ENCODE results near the gene IGSF9.

Gene IGSF9

GRCh38 chr1:159945483-159946241, at the start of gene IGSF9:
Gene IGSF9, minus strand, starts transcription at chr1:159945613. Its CDS starts 2,159 bp downstream, at chr1:159943454.
- no peak within 1 kb of the TSS for H3K27ac ChIP-seq (ENCODE audit: low read depth, low read length)

GRCh38 chr1:159994896-159995295, 49.5 kb upstream of the IGSF9 start:
- H3K4me3 ChIP-seq (ENCODE audit: low read depth, low read length): no peak overlapping the region
- no peaks in the 10 kb centered on the region for H3K79me2 ChIP-seq (ENCODE audit: control insufficient read depth, insufficient read depth, low read length, unreplicated experiment)
- peaks cover 19% of the 10 kb centered on the region for H3K4me1 ChIP-seq (ENCODE audit: control insufficient read depth, insufficient read depth, low read length, unreplicated experiment)
- no peak overlapping the region for H3K27ac ChIP-seq (ENCODE audit: low read depth, low read length)
- no peaks in the 10 kb centered on the region for H3K27me3 ChIP-seq (ENCODE audit: insufficient read depth, low read length)
- no peaks in the 10 kb centered on the region for H3K36me3 ChIP-seq (ENCODE audit: insufficient read depth, low read length)
- H2AFZ ChIP-seq (ENCODE audit: low read length, unreplicated experiment): no peak overlapping the region

More at GRCh38 chr1:159945483-159946241, at the start of gene IGSF9:
- no peaks in the 10 kb centered on the region for H3K79me2 ChIP-seq (ENCODE audit: control insufficient read depth, insufficient read depth, low read length, unreplicated experiment)
- H3K27me3 ChIP-seq (ENCODE audit: insufficient read depth, low read length): peaks cover 37% of the 10 kb centered on the region
- H3K4me1 ChIP-seq (ENCODE audit: control insufficient read depth, insufficient read depth, low read length, unreplicated experiment): no peaks in the 10 kb centered on the region
- H2AFZ ChIP-seq (ENCODE audit: low read length, unreplicated experiment): peak within 1 kb of the TSS; percentile 63
- no peaks in the 10 kb centered on the region for H3K36me3 ChIP-seq (ENCODE audit: insufficient read depth, low read length)
- H3K4me3 ChIP-seq (ENCODE audit: low read depth, low read length): peak within 1 kb of the TSS; percentile 73

- Histone ChIP-seq H3K4me1 (ENCODE audit: control insufficient read depth, insufficient read depth, low read length, unreplicated experiment) (peaks cover 13% of the 10 kb centered on the region), H2AFZ (ENCODE audit: low read length, unreplicated experiment) (no peak overlapping the region), H3K27me3 (ENCODE audit: insufficient read depth, low read length) (no peaks in the 10 kb centered on the region), H3K36me3 (ENCODE audit: insufficient read depth, low read length) (no peaks in the 10 kb centered on the region), H3K79me2 (ENCODE audit: control insufficient read depth, insufficient read depth, low read length, unreplicated experiment) (no peaks in the 10 kb centered on the region), H3K27ac (ENCODE audit: low read depth, low read length) (no peak overlapping the region), H3K4me3 (ENCODE audit: low read depth, low read length) (no peak overlapping the region)
These were observed 48.5 kb upstream of the IGSF9 start for GRCh38 chr1:159993911-159994310.

DNA sequence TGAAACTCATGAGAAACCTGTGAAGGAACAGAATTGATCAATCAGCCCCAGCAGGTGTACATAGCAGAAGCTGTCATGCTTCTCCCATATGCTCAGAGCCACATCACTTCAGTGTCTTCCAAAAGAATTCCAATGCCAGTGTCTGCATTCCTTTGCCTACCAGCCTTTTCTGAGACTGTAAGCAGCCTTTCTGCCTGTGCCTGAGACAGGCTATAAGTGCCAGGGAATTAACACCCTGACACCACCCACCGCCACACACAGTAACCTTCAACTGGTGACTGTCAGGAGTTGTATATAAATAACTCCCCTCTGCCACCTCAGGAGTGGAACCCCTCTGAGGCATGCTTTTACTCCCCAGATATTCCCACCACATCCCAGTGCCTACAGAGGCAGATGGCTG, 46.7 kb upstream of the IGSF9 start:
- Histone ChIP-seq H3K27me3 (ENCODE audit: insufficient read depth, low read length) (no peaks in the 10 kb centered on the region), H2AFZ (ENCODE audit: low read length, unreplicated experiment) (no peak overlapping the region), H3K36me3 (ENCODE audit: insufficient read depth, low read length) (no peaks in the 10 kb centered on the region), H3K4me1 (ENCODE audit: control insufficient read depth, insufficient read depth, low read length, unreplicated experiment) (peaks cover 13% of the 10 kb centered on the region), H3K4me3 (ENCODE audit: low read depth, low read length) (no peak overlapping the region), H3K27ac (ENCODE audit: low read depth, low read length) (no peak overlapping the region), H3K79me2 (ENCODE audit: control insufficient read depth, insufficient read depth, low read length, unreplicated experiment) (no peaks in the 10 kb centered on the region)

DNA sequence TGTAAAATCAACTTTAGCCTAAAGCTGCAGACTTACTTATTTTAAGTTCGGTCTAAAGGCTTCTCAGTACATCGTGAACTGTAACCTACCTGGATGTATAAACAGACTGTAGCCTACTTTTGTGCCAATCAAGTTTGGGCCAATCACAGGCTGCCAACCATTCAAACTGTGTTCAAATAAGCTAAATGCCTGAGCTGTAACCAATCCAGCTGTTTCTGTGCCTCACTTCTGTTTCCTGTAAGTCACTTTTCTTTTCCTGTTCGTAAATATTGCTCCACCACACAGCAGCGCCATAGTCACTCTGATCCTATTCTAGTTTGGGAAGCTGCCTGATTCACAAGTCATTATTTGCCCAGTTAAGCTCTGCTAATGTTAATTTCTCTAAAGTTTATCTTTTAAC, 46.1 kb upstream of the IGSF9 start:
- Histone ChIP-seq H2AFZ (ENCODE audit: low read length, unreplicated experiment) (no peak overlapping the region), H3K4me1 (ENCODE audit: control insufficient read depth, insufficient read depth, low read length, unreplicated experiment) (peaks cover 10% of the 10 kb centered on the region), H3K36me3 (ENCODE audit: insufficient read depth, low read length) (no peaks in the 10 kb centered on the region), H3K4me3 (ENCODE audit: low read depth, low read length) (no peak overlapping the region), H3K27ac (ENCODE audit: low read depth, low read length) (no peak overlapping the region), H3K27me3 (ENCODE audit: insufficient read depth, low read length) (no peaks in the 10 kb centered on the region), H3K79me2 (ENCODE audit: control insufficient read depth, insufficient read depth, low read length, unreplicated experiment) (no peaks in the 10 kb centered on the region)

GRCh38 chr1:159990005-159990404, 44.6 kb upstream of the IGSF9 start:
- H3K4me1 ChIP-seq (ENCODE audit: control insufficient read depth, insufficient read depth, low read length, unreplicated experiment): no peaks in the 10 kb centered on the region
- no peak overlapping the region for H3K4me3 ChIP-seq (ENCODE audit: low read depth, low read length)
- H3K27ac ChIP-seq (ENCODE audit: low read depth, low read length): no peak overlapping the region
- H3K27me3 ChIP-seq (ENCODE audit: insufficient read depth, low read length): no peaks in the 10 kb centered on the region
- H3K36me3 ChIP-seq (ENCODE audit: insufficient read depth, low read length): no peaks in the 10 kb centered on the region
- no peak overlapping the region for H2AFZ ChIP-seq (ENCODE audit: low read length, unreplicated experiment)
- H3K79me2 ChIP-seq (ENCODE audit: control insufficient read depth, insufficient read depth, low read length, unreplicated experiment): no peaks in the 10 kb centered on the region

DNA sequence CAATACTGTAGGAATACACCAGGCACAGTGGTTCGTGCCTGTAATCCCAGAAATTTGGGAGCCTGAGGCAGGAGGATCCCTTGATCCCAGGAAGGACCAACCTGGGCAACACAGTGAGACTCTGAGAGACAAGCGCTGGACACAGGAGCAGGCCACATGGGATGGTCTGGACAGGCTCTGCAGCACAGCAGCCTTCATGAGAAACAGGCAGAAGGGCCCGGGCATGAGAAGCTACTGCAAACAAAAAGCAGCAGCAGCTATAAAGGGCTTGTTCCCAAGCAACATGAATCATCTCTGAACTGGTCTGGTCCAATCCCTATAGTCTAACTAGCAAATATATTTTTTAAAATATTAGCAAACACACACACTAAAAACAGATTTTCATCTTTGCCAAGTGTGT, 44.2 kb upstream of the IGSF9 start:
- no peak overlapping the region for H3K4me3 ChIP-seq (ENCODE audit: low read depth, low read length)
- no peaks in the 10 kb centered on the region for H3K36me3 ChIP-seq (ENCODE audit: insufficient read depth, low read length)
- no peaks in the 10 kb centered on the region for H3K79me2 ChIP-seq (ENCODE audit: control insufficient read depth, insufficient read depth, low read length, unreplicated experiment)
- no peak overlapping the region for H2AFZ ChIP-seq (ENCODE audit: low read length, unreplicated experiment)
- H3K27me3 ChIP-seq (ENCODE audit: insufficient read depth, low read length): no peaks in the 10 kb centered on the region
- no peak overlapping the region for H3K27ac ChIP-seq (ENCODE audit: low read depth, low read length)
- no peaks in the 10 kb centered on the region for H3K4me1 ChIP-seq (ENCODE audit: control insufficient read depth, insufficient read depth, low read length, unreplicated experiment)

DNA sequence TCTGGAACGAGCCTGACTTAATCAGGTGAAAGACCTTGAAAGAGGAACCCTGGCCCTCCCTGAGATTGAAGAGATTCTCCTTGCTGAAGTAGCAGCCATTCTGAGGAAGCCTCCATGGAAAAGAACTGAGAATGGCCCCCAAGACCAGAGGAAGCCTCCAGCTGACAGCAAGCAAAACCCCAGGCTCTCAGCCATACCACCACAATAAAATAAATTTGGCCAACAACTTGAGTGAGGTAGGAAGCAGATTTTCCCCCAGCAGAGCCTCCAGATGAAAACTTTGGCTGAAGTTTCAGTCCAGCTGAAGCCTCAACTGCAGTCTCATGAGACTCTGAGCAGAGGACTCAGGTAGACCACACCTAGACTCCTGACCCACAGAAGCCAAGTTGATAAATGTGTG, 42.6 kb upstream of the IGSF9 start:
- no peaks in the 10 kb centered on the region for H3K79me2 ChIP-seq (ENCODE audit: control insufficient read depth, insufficient read depth, low read length, unreplicated experiment)
- H2AFZ ChIP-seq (ENCODE audit: low read length, unreplicated experiment): no peak overlapping the region
- H3K36me3 ChIP-seq (ENCODE audit: insufficient read depth, low read length): no peaks in the 10 kb centered on the region
- H3K4me1 ChIP-seq (ENCODE audit: control insufficient read depth, insufficient read depth, low read length, unreplicated experiment): no peaks in the 10 kb centered on the region
- H3K4me3 ChIP-seq (ENCODE audit: low read depth, low read length): no peak overlapping the region
- H3K27ac ChIP-seq (ENCODE audit: low read depth, low read length): no peak overlapping the region
- H3K27me3 ChIP-seq (ENCODE audit: insufficient read depth, low read length): no peaks in the 10 kb centered on the region

DNA sequence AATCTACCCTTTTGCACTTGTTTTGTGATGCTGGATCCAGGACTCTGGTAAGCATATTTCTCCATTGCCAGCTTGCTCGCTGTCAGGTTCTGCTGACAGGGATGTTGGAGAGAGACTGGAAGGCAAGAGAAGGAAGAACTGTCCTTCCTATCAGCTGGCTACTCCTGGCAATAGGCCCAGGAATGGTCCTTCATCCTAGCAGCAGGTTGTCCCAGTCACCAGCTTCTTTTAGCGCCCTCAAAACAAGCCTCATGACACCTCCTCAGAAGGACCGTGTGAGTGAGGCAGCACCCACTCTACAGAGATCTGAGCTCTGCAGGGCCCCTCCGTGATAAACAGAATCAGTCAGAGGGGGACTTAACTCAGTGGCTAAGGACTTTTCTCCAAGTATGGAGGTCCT, 41.8 kb upstream of the IGSF9 start:
- Histone ChIP-seq H3K79me2 (ENCODE audit: control insufficient read depth, insufficient read depth, low read length, unreplicated experiment) (no peaks in the 10 kb centered on the region), H3K27ac (ENCODE audit: low read depth, low read length) (no peak overlapping the region), H3K36me3 (ENCODE audit: insufficient read depth, low read length) (no peaks in the 10 kb centered on the region), H3K4me1 (ENCODE audit: control insufficient read depth, insufficient read depth, low read length, unreplicated experiment) (no peaks in the 10 kb centered on the region), H2AFZ (ENCODE audit: low read length, unreplicated experiment) (no peak overlapping the region), H3K27me3 (ENCODE audit: insufficient read depth, low read length) (no peaks in the 10 kb centered on the region), H3K4me3 (ENCODE audit: low read depth, low read length) (no peak overlapping the region)

GRCh38 chr1:159986531-159986930, 41.1 kb upstream of the IGSF9 start:
- no peak overlapping the region for H2AFZ ChIP-seq (ENCODE audit: low read length, unreplicated experiment)
- H3K4me3 ChIP-seq (ENCODE audit: low read depth, low read length): no peak overlapping the region
- no peak overlapping the region for H3K27ac ChIP-seq (ENCODE audit: low read depth, low read length)
- H3K4me1 ChIP-seq (ENCODE audit: control insufficient read depth, insufficient read depth, low read length, unreplicated experiment): no peaks in the 10 kb centered on the region
- H3K36me3 ChIP-seq (ENCODE audit: insufficient read depth, low read length): no peaks in the 10 kb centered on the region
- H3K27me3 ChIP-seq (ENCODE audit: insufficient read depth, low read length): no peaks in the 10 kb centered on the region
- no peaks in the 10 kb centered on the region for H3K79me2 ChIP-seq (ENCODE audit: control insufficient read depth, insufficient read depth, low read length, unreplicated experiment)

DNA sequence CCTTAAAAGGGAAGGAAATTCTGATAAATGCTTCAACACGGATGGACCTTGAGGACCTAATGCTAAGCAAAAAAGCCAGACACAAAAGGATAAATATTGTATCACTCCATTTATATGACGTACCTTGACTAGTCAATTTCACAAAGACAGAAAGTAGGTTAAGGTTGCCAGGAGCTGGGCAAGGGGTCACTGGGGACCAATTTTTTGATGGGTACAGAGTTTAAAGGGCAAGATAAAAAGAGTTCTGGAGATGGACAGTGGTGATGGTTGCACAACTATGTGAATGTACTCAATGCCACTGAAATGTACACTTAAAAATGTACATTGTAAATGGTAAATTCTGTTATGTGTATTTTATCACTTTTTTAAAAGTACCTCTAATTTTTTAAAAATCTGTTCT, 40.7 kb upstream of the IGSF9 start:
- no peaks in the 10 kb centered on the region for H3K4me1 ChIP-seq (ENCODE audit: control insufficient read depth, insufficient read depth, low read length, unreplicated experiment)
- H3K79me2 ChIP-seq (ENCODE audit: control insufficient read depth, insufficient read depth, low read length, unreplicated experiment): no peaks in the 10 kb centered on the region
- no peak overlapping the region for H3K4me3 ChIP-seq (ENCODE audit: low read depth, low read length)
- H2AFZ ChIP-seq (ENCODE audit: low read length, unreplicated experiment): no peak overlapping the region
- H3K36me3 ChIP-seq (ENCODE audit: insufficient read depth, low read length): no peaks in the 10 kb centered on the region
- no peak overlapping the region for H3K27ac ChIP-seq (ENCODE audit: low read depth, low read length)
- no peaks in the 10 kb centered on the region for H3K27me3 ChIP-seq (ENCODE audit: insufficient read depth, low read length)

Measured in ACC112 (cell line).